DOHH2 (cell line): ENCODE results near the gene NSL1.

Experiments
- H3F3A ChIP-seq: fragments of 200-600 bp; sonication (generic), shearing (Covaris generic); 2 replicates; pipeline ENCODE4 v1.6.0; 2016; ENCODE audit warnings: antibody characterized with exemption, mild to moderate bottlenecking; ENCODE audit not compliant: control insufficient read depth, insufficient read depth
- H3K27ac ChIP-seq: fragments of 200-600 bp; sonication (generic); 2 replicates; pipeline ENCODE4 v1.5.1; 2014; ENCODE audit warnings: low read depth, mild to moderate bottlenecking, low read length, moderate library complexity
- H3K27me3 ChIP-seq: fragments of 200-600 bp; sonication (generic); 2 replicates; pipeline ENCODE4 v1.6.1; 2014; ENCODE audit warnings: mild to moderate bottlenecking, low read length, mixed read lengths; ENCODE audit not compliant: control insufficient read depth
- H3K36me3 ChIP-seq: fragments of 200-600 bp; sonication (generic); 2 replicates; pipeline ENCODE4 v1.6.1; 2014; ENCODE audit warnings: mild to moderate bottlenecking, low read length, moderate library complexity, mixed read lengths; ENCODE audit not compliant: control insufficient read depth
- H3K4me1 ChIP-seq: fragments of 200-600 bp; sonication (generic); 2 replicates; pipeline ENCODE4 v1.6.1; 2014; ENCODE audit warnings: mild to moderate bottlenecking, low read length, mixed read lengths; ENCODE audit not compliant: control insufficient read depth
- H3K4me2 ChIP-seq: fragments of 200-600 bp; sonication (generic); 2 replicates; pipeline ENCODE4 v1.6.0; 2014; ENCODE audit warnings: mild to moderate bottlenecking, low read length, moderate library complexity
- H3K4me3 ChIP-seq: fragments of 200-600 bp; sonication (generic); 2 replicates; pipeline ENCODE4 v1.5.1; 2014; ENCODE audit warnings: mild to moderate bottlenecking, low read length, mixed read lengths
- H3K79me2 ChIP-seq: fragments of 200-600 bp; sonication (generic); 2 replicates; pipeline ENCODE4 v1.6.1; 2014; ENCODE audit warnings: mild to moderate bottlenecking, low read length, mixed read lengths; ENCODE audit not compliant: control insufficient read depth
- H3K9me2 ChIP-seq: fragments of 200-600 bp; sonication (generic); replicated peaks from 2 replicates; pipeline ENCODE4 v1.6.1; 2014; ENCODE audit warnings: mild to moderate bottlenecking, low read length, mixed read lengths; ENCODE audit not compliant: control insufficient read depth
- H3K9me3 ChIP-seq: fragments of 200-600 bp; sonication (generic); 2 replicates; pipeline ENCODE4 v1.6.1; 2014; ENCODE audit warnings: antibody characterized with exemption, low read length, mixed read lengths; ENCODE audit not compliant: control insufficient read depth, insufficient read depth
- H4K20me1 ChIP-seq: fragments of 200-600 bp; sonication (generic); 2 replicates; pipeline ENCODE4 v1.6.0; 2014; ENCODE audit warnings: low read depth, mild to moderate bottlenecking, antibody characterized with exemption, low read length, moderate library complexity; ENCODE audit not compliant: control insufficient read depth, insufficient read depth
- EZH2phosphoT487 ChIP-seq: fragments of 200-600 bp; sonication (generic); IDR thresholded peaks from 2 replicates; pipeline ENCODE4 v1.6.1; 2017; ENCODE audit warnings: borderline replicate concordance, mild to moderate bottlenecking, antibody characterized with exemption, low read length, moderate library complexity, mixed read lengths
- TF ChIP-seq, protein P1 (sequence below): fragments of 200-600 bp; sonication (generic); IDR thresholded peaks from one replicate; pipeline ENCODE4 v1.5.1; 2014; ENCODE audit warnings: antibody characterized with exemption, mild to moderate bottlenecking, low read depth, low read length; ENCODE audit not compliant: poor library complexity, severe bottlenecking

The NSL1 gene

DNA sequence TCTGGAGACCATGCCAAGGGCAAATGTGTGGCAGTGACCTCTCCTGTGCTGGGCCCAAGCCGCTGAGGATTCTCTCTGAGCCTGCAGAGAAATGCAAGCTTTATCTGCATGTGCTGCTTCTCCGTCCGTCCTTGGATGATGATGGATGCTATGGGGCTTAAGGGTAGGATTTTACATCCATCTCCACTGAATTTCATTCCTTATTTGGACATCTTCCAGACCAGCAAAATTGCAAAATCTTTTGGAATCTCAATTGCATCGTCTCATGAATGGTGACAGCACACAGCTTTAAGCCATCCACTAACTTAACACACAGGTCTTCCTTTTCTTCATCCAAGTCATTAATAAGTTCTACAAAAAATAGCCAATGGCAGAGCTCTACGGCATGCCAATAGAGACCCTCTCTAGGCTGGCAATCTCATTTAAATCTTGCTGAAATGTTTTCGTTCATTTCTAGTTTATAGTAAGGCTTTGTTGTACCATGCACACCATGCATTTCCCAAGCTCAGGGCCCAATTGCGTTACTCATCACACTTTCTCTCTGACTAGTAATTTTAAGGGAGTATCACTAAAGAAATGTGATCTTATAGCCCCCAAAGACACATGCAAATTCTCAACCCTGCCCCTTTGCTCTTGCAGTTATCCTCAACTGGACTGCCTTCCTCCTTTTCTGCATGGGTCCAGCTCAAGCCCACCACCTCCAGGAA, 103.1 kb downstream of the NSL1 start:
- H3K79me2 ChIP-seq = no peaks in the 10 kb centered on the region
- peaks cover 58% of the 10 kb centered on the region for H3K27me3 ChIP-seq
- H4K20me1 ChIP-seq = no peaks in the 10 kb centered on the region
- no peak overlapping the region for H3K4me2 ChIP-seq
- no peaks in the 10 kb centered on the region for H3K36me3 ChIP-seq
- no peaks in the 10 kb centered on the region for H3F3A ChIP-seq
- no peak overlapping the region for H3K4me3 ChIP-seq
- TF ChIP-seq EZH2phosphoT487 = no peak
- TF ChIP-seq, protein P1, sequence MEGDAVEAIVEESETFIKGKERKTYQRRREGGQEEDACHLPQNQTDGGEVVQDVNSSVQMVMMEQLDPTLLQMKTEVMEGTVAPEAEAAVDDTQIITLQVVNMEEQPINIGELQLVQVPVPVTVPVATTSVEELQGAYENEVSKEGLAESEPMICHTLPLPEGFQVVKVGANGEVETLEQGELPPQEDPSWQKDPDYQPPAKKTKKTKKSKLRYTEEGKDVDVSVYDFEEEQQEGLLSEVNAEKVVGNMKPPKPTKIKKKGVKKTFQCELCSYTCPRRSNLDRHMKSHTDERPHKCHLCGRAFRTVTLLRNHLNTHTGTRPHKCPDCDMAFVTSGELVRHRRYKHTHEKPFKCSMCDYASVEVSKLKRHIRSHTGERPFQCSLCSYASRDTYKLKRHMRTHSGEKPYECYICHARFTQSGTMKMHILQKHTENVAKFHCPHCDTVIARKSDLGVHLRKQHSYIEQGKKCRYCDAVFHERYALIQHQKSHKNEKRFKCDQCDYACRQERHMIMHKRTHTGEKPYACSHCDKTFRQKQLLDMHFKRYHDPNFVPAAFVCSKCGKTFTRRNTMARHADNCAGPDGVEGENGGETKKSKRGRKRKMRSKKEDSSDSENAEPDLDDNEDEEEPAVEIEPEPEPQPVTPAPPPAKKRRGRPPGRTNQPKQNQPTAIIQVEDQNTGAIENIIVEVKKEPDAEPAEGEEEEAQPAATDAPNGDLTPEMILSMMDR = no peak
- no peak overlapping the region for H3K27ac ChIP-seq
- H3K4me1 ChIP-seq = peaks cover 5% of the 10 kb centered on the region
- H3K9me2 ChIP-seq = no peaks in the 10 kb centered on the region
- H3K9me3 ChIP-seq = no peaks in the 10 kb centered on the region

DNA sequence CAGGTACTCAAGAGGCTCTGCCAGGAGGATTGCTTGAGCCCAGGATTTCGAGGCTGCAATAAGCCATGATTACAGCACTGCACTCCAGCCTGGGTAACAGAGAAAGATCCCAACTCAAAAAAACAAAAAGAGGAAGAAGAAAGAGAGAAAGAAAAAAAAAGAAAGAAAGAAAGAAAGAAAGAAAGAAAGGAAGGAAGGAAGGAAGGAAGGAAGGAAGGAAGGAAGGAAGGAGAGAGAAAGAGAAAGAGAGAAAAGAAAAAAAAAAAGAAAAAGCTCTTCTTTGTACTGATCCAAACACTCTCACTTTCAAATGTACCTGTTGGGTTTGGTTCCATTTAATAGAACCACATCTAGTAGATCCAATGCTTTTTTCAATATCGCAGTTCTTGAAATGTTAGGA, 103.8 kb downstream of the NSL1 start:
- Histone ChIP-seq H3K4me3 (no peak overlapping the region), H3K79me2 (no peaks in the 10 kb centered on the region), H3K4me2 (no peak overlapping the region), H3K27ac (no peak overlapping the region), H3K27me3 (peaks cover 58% of the 10 kb centered on the region), H3K9me2 (no peaks in the 10 kb centered on the region), H4K20me1 (no peaks in the 10 kb centered on the region), H3F3A (no peaks in the 10 kb centered on the region), H3K4me1 (peaks cover 12% of the 10 kb centered on the region), H3K36me3 (no peaks in the 10 kb centered on the region), H3K9me3 (no peaks in the 10 kb centered on the region)
- no peak for TF ChIP-seq EZH2phosphoT487
- TF ChIP-seq, protein P1 = no peak

DNA sequence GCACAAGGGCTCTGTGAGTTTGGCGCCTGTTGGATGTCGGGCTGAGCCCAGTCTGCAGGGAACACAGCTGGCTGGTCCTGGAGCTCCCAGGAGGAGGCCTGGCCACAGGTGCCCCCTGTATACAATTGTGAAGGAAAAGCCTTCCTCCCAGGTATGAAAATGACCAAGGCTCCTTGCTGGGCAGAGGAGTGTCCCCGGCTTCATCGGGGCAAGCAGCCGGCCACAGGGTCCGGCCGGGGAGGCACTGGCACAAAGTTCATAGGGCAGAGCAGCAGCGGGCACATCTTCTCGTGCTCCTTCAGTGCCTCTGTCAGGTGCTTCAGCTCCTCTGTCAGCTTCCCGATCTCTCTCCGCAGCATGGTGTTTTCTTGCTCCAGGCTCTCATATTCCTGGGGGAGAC, 105.0 kb downstream of the NSL1 start:
- H3K4me1 ChIP-seq = peaks cover 14% of the 10 kb centered on the region
- TF ChIP-seq, protein P1 = no peak
- TF ChIP-seq EZH2phosphoT487 = no peak
- H3K79me2 ChIP-seq = no peaks in the 10 kb centered on the region
- H3F3A ChIP-seq = no peaks in the 10 kb centered on the region
- peaks cover 62% of the 10 kb centered on the region for H3K27me3 ChIP-seq
- H3K27ac ChIP-seq = no peak overlapping the region
- no peaks in the 10 kb centered on the region for H4K20me1 ChIP-seq
- no peaks in the 10 kb centered on the region for H3K9me2 ChIP-seq
- no peaks in the 10 kb centered on the region for H3K9me3 ChIP-seq
- no peaks in the 10 kb centered on the region for H3K36me3 ChIP-seq
- no peak overlapping the region for H3K4me3 ChIP-seq
- no peak overlapping the region for H3K4me2 ChIP-seq
